WI38 (cell line): ENCODE results near the gene TOX2.

Experiments used
- H3K4me3 ChIP-seq: 2 replicates; pipeline ENCODE4 v1.5.1; 2011; ENCODE audit warnings: low read depth, mild to moderate bottlenecking, control low read depth, low read length
- CTCF ChIP-seq: IDR thresholded peaks from 2 replicates; pipeline ENCODE4 v1.5.1; 2012; ENCODE audit warnings: low read depth, mild to moderate bottlenecking, control low read depth, low read length

TOX2 gene

GRCh38 chr20:43941476-43942200 is 27.0 kb downstream of the TOX2 start:
- no peak for TF ChIP-seq CTCF
- H3K4me3 ChIP-seq = no peak overlapping the region

GRCh38 chr20:43942201-43942590 is 27.5 kb downstream of the TOX2 start:
- 0 out of 2 replicates have a peak overlapping the region, but pooled peaks have one; percentile 22 for H3K4me3 ChIP-seq
- no peak for TF ChIP-seq CTCF

GRCh38 chr20:43942667-43943285 is 28.1 kb downstream of the TOX2 start:
- H3K4me3 ChIP-seq = peak overlapping the region; percentile 22; the same call in 1 of the 2 replicates
- TF ChIP-seq CTCF = no peak

GRCh38 chr20:43943725-43944124 is 29.1 kb downstream of the TOX2 start:
- no peak overlapping the region for H3K4me3 ChIP-seq

GRCh38 chr20:43944653-43945235 is 30.1 kb downstream of the TOX2 start:
- no peak overlapping the region for H3K4me3 ChIP-seq
- TF ChIP-seq CTCF = no peak

More at GRCh38 chr20:43943725-43944124, 29.1 kb downstream of the TOX2 start:
- TF ChIP-seq CTCF = no peak

- TF ChIP-seq CTCF = no peak
These were observed 30.9 kb downstream of the TOX2 start for GRCh38 chr20:43945391-43946205.

More at GRCh38 chr20:43945391-43946205, 30.9 kb downstream of the TOX2 start:
- H3K4me3 ChIP-seq = no peak overlapping the region
